Gastroesophageal sphincter (tissue), 4 donors: ENCODE measurements around the gene NANS. TPM values are rescaled to one million over a fixed set of nuclear protein-coding genes. Genes with fewer than 3 reads are reported as not detected.
"Not testable (repeated sequence)": the region's sequence is repeated elsewhere in the genome, so short reads cannot be mapped to it uniquely, and the experiment has no call there.

Experiments
- ATAC-seq: fragments of 150-250 bp; one replicate; pipeline ENCODE4 v1.9.1; 2016; ENCODE audit warnings: mild to moderate bottlenecking, moderate library complexity
- H3K27ac ChIP-seq, 4 donors: fragments of 200-600 bp; sonication (generic) in 3 of 4; 1 replicate in 3 of 4; 2 replicates in 1 of 4; pipeline ENCODE4 v1.5.1; 2016 to 2019
- H3K27me3 ChIP-seq: fragments of 200-600 bp; sonication (generic); one replicate; pipeline ENCODE4 v1.5.1; 2019
- H3K36me3 ChIP-seq, 2 donors: fragments of 200-600 bp; sonication (generic); one replicate each; pipeline ENCODE4 v1.5.1; 2019; ENCODE audit warnings: control low read depth in 1 of 2
- H3K4me1 ChIP-seq, 3 donors: fragments of 200-600 bp; sonication (generic); 1 replicate in 2 of 3; 2 replicates in 1 of 3; pipeline ENCODE4 v1.5.1; 2016 to 2019; ENCODE audit warnings: control low read depth in 2 of 3
- H3K4me3 ChIP-seq, 2 donors: fragments of 200-600 bp; sonication (generic); one replicate each; pipeline ENCODE4 v1.5.1; 2019; ENCODE audit warnings: mild to moderate bottlenecking in 1 of 2, moderate library complexity in 1 of 2
- H3K9me3 ChIP-seq, 3 donors: fragments of 200-600 bp; sonication (generic); one replicate each; pipeline ENCODE4 v1.5.1; 2017 to 2019; ENCODE audit warnings: control low read depth in 2 of 3
- EP300 ChIP-seq: sonication (generic); formaldehyde crosslinking; IDR thresholded peaks from one replicate; pipeline ENCODE4 v1.6.1; 2017; ENCODE audit warnings: antibody characterized with exemption, mild to moderate bottlenecking
- POLR2A ChIP-seq, 2 donors: fragments of 450-650 bp; IDR thresholded peaks; one replicate each; pipeline ENCODE4 v1.6.1; 2017; ENCODE audit warnings: antibody characterized with exemption in 2 of 2, mild to moderate bottlenecking in 2 of 2, moderate library complexity in 1 of 2
- POLR2AphosphoS5 ChIP-seq: sonication (generic); formaldehyde crosslinking; IDR thresholded peaks from one replicate; pipeline ENCODE4 v1.6.1; 2017; ENCODE audit warnings: antibody characterized with exemption
- WGBS, 2 donors: methylation state at CpG; one replicate each; pipeline ENCODE4 v1.1.5; 2018; ENCODE audit warnings: low coverage in 1 of 2; 5-methylcytosine and 5-hydroxymethylcytosine counted together
- total RNA-seq, 4 donors: library from RNA; depleted of rRNA; stranded (reverse); fragments of >200 nt; gene quantifications; one replicate each; pipeline ENCODE4 v1.1.0, GENCODE V29; 2016
- TF ChIP-seq, protein P1 (sequence below), 4 experiments: fragments of 200-600 bp in 2 of 4; fragments of 450-650 bp in 2 of 4; sonication (generic) in 1 of 4; IDR thresholded peaks; one replicate each; pipeline ENCODE4 v1.5.1; 2017 to 2019; ENCODE audit warnings: antibody characterized with exemption in 4 of 4, mild to moderate bottlenecking in 2 of 4, moderate library complexity in 2 of 4

The NANS gene
- total RNA-seq, 4 donors from 2014 or later, result 21.5 to 58.3 (median 40.0) TPM

DNA sequence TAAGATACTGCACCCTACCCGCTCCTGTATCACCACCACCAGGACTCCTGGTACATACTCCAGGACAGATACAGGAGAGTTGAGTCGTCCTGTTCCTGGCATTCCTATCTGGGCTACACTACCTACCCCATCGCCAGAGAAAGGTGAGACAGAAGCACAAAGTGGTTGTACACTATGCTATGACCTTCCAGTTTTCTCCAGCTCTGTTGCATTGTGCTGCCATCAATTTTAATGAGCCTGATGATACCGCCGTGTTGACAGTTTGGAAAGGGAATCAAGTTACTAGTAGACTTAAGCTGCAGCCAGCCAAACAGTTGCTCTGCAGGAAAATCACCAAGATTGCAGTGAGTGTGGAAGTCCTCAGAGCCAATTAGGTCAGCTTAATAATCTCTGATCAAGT is 38.2 kb upstream of the NANS start:
- Histone ChIP-seq H3K4me3 (no peak overlapping the region), H3K27ac (no peak overlapping the region), H3K9me3 (no peaks in the 10 kb centered on the region), H3K36me3 (peaks cover 0 to 88% of the 10 kb centered on the region in 2 donors), H3K4me1 (no peaks in the 10 kb centered on the region), H3K27me3 (no peaks in the 10 kb centered on the region)
- WGBS, 2 donors, result 72 to 88% methylated on average over 3 to 5 of the region's 5 CpGs
- ATAC-seq, result no peak
- TF ChIP-seq POLR2A (IDR thresholded peaks at IDR 0.05), result no peak
- TF ChIP-seq, protein P1, sequence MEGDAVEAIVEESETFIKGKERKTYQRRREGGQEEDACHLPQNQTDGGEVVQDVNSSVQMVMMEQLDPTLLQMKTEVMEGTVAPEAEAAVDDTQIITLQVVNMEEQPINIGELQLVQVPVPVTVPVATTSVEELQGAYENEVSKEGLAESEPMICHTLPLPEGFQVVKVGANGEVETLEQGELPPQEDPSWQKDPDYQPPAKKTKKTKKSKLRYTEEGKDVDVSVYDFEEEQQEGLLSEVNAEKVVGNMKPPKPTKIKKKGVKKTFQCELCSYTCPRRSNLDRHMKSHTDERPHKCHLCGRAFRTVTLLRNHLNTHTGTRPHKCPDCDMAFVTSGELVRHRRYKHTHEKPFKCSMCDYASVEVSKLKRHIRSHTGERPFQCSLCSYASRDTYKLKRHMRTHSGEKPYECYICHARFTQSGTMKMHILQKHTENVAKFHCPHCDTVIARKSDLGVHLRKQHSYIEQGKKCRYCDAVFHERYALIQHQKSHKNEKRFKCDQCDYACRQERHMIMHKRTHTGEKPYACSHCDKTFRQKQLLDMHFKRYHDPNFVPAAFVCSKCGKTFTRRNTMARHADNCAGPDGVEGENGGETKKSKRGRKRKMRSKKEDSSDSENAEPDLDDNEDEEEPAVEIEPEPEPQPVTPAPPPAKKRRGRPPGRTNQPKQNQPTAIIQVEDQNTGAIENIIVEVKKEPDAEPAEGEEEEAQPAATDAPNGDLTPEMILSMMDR (IDR thresholded peaks at IDR 0.05), result no peak
- no peak for TF ChIP-seq EP300
- no peak for TF ChIP-seq POLR2AphosphoS5

DNA sequence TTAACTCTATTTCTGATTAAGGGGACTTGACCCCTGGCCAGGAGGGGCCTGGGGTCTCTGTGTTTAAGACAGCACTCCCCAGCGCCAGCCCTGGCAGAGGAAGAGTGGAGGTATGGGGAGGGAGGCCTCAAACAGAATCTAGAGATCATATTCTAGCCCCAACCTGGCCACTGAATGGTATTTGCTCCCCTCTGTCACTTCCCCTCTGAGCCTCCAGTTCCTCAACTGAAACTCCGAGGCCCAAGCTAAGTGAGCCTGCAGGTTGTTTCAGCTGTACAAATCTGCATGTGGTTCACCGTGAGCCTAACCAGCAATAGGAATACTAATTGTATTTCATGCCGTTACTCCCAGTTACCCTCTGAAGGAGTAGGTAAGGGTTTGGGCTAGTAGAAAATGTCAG is 37.4 kb upstream of the NANS start:
- TF ChIP-seq EP300, result no peak
- TF ChIP-seq, protein P1 (IDR thresholded peaks at IDR 0.05), result no peak
- TF ChIP-seq POLR2AphosphoS5, result no peak
- TF ChIP-seq POLR2A (IDR thresholded peaks at IDR 0.05), result no peak
- WGBS, 2 donors, result 80% methylated on average over 1 of the region's 4 CpGs; no CpG with 5 or more reads in 1 of the 2 donors
- Histone ChIP-seq H3K27me3 (no peaks in the 10 kb centered on the region), H3K36me3 (peaks cover 0 to 81% of the 10 kb centered on the region in 2 donors), H3K27ac (no peak overlapping the region), H3K4me3 (no peak overlapping the region), H3K4me1 (no peaks in the 10 kb centered on the region), H3K9me3 (no peaks in the 10 kb centered on the region)
- no peak for ATAC-seq

DNA sequence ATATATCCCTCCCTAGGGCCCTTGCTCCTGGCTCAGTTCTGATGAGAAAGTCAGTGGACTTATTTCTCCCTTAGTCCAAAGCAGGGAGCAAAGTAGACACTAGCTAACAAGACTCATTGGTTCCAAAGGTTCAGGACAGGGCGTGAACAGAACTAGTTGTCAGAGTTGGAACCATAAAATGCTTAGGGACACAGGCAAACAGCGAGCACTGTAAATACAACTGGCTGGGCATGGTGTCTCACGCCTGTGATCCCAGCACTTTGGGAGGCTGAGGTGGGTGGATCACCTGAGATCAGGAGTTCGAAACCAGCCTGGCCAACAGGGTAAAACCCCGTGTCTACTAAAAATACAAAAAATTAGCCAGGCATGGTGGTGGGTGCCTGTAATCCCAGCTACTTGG is 36.7 kb upstream of the NANS start:
- not testable (repeated sequence) for H3K27ac ChIP-seq, H3K9me3 ChIP-seq, ATAC-seq, H3K27me3 ChIP-seq, H3K4me3 ChIP-seq, H3K4me1 ChIP-seq
- WGBS, 2 donors, result no CpG with 5 or more reads among the region's 5 CpGs
- peaks cover 0 to 73% of the 10 kb centered on the region in 2 donors for H3K36me3 ChIP-seq

DNA sequence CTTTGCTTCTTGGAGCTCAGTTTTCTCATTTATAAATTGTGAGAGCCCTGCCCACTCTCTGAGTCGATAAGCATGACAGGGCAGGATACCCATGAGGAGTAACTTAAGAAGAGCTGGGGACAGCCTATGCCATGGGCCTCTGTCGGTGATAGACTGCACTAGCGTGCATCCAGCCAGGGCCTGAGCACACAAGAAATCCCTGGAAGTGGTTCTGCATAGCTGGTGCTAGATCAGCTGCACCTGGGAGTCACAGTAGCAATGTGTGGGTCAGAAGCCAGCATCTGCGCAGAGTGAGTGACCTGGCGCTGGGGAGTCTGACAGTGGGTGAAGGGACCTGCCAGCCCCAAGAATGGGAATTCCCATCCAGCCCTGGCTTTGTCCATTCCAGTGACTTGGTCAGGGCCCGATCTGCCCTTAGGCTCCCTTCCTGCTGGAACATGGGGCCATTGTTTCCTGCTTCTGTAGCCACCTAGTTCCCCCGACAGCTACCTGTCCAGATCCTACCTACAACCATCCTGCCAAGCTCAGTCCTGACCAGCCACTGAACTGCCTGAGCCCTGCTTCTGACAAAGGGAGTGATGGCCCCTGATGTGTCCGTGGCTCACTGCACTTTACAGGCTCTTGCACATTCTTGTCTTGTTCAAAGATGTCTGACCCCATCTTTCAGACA is 35.9 kb upstream of the NANS start:
- no peak for ATAC-seq
- Histone ChIP-seq H3K9me3 (no peaks in the 10 kb centered on the region), H3K4me1 (no peaks in the 10 kb centered on the region), H3K27me3 (no peaks in the 10 kb centered on the region), H3K4me3 (no peak overlapping the region), H3K27ac (no peak overlapping the region), H3K36me3 (peaks cover 0 to 66% of the 10 kb centered on the region in 2 donors)
- 100% methylated on average over 1 to 3 of the region's 8 CpGs for WGBS, 2 donors
- TF ChIP-seq, protein P1 (IDR thresholded peaks at IDR 0.05), result no peak
- TF ChIP-seq EP300, result no peak

DNA sequence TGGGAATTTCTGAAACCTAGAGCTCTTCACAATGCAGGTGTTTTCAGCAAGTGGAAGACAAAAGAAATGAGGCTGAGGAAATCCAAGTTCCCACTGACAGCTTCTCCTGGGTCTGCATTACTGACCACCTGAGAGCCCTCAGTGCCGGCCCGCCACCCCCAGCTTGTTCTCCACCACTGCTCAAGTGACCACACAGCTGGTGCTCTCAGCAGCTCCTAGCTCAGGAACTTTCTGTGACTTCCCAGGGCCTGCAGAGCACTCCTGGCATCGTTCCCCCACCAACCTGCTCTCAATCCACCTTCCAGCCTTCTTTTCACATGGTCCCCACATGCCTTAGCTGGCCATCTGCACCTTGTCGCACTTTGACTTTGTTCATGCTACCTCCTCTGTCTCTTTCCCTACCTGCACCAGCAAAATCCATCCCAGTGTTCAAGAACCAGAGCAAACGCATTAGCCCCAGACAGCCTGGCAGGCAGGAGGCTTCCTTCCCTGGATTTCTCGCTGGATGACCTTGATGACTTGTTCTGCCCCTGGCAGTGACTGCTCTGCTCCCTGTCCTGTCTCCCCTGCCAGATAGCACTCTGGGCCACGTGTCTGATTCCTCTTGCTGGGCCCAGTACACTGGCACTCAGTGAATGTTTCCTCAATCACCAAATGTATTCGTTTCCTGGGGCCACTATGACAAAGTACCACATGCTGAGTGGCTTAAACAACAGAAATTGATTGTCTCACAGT is 35.1 kb upstream of the NANS start:
- Histone ChIP-seq H3K4me3 (no peak overlapping the region), H3K27me3 (no peaks in the 10 kb centered on the region), H3K36me3 (peaks cover 0 to 57% of the 10 kb centered on the region in 2 donors), H3K4me1 (no peaks in the 10 kb centered on the region), H3K27ac (peak overlapping the region in 1 of 4 donors; percentile 14), H3K9me3 (no peaks in the 10 kb centered on the region)
- TF ChIP-seq POLR2A (IDR thresholded peaks at IDR 0.05) (no peak), EP300 (no peak), POLR2AphosphoS5 (no peak)
- TF ChIP-seq, protein P1 (IDR thresholded peaks at IDR 0.05), result no peak
- WGBS, 2 donors, result 70 to 87% methylated on average over 2 to 8 of the region's 8 CpGs
- no peak for ATAC-seq
